HEK293T (cell line): Measurements from ENCODE around the gene C10orf71.

Experiments used
- ARNT ChIP-seq: fragments of 450-650 bp; IDR thresholded peaks from 2 replicates; pipeline ENCODE4 v1.6.1; 2017; ENCODE audit warnings: mild to moderate bottlenecking
- BHLHE40 ChIP-seq: fragments of 450-650 bp; IDR thresholded peaks from 2 replicates; pipeline ENCODE4 v1.6.1; 2016; ENCODE audit warnings: mild to moderate bottlenecking, moderate library complexity, borderline replicate concordance
- ELF4 ChIP-seq: fragments of 450-650 bp; IDR thresholded peaks from 2 replicates; pipeline ENCODE4 v1.6.1; 2017; ENCODE audit warnings: antibody characterized with exemption
- FOXM1 ChIP-seq: fragments of 450-650 bp; IDR thresholded peaks from 2 replicates; pipeline ENCODE4 v1.6.1; 2017; ENCODE audit warnings: mild to moderate bottlenecking, borderline replicate concordance
- L3MBTL2 ChIP-seq: fragments of 450-650 bp; conservative IDR thresholded peaks from 2 replicates; pipeline ENCODE4 v1.6.1; 2016; ENCODE audit warnings: mild to moderate bottlenecking
- LEF1 ChIP-seq: fragments of 450-650 bp; IDR thresholded peaks from 2 replicates; pipeline ENCODE4 v1.6.1; 2017; ENCODE audit warnings: mild to moderate bottlenecking, borderline replicate concordance
- SP1 ChIP-seq: fragments of 450-650 bp; IDR thresholded peaks from 2 replicates; pipeline ENCODE4 v1.6.1; 2017
- SUZ12 ChIP-seq: fragments of 450-650 bp; IDR thresholded peaks from 2 replicates; pipeline ENCODE4 v1.6.1; 2016; ENCODE audit warnings: mild to moderate bottlenecking
- TARDBP ChIP-seq: fragments of 450-650 bp; IDR thresholded peaks from 2 replicates; pipeline ENCODE4 v1.6.1; 2016

DNA sequence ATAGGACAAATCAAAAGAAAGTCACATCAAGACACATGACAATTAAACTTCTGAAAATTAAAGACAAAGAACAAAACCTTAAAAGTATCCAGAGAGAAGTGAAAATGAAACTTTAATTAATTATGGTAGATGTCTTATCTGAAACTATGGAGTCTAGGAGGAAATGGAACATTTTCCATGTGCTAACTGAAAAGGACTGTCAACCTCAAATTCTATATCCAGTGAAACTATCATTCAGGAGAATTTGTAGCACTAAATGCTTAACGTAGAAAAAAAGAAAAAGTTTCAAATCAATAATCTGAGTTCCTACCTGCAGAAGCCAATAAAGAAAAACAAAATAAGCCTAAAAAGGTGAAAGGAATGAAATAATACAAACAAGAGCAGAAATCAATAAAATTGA is 33.1 kb upstream of the C10orf71 start:
- TF ChIP-seq TARDBP, result no peak
- TF ChIP-seq FOXM1, result no peak
- TF ChIP-seq ELF4, result no peak
- TF ChIP-seq L3MBTL2, result no peak
- TF ChIP-seq SUZ12, result no peak
- TF ChIP-seq SP1, result no peak
- no peak for TF ChIP-seq BHLHE40
- TF ChIP-seq ARNT, result no peak
- TF ChIP-seq LEF1, result no peak
